Trophoblast cell (in vitro differentiated cells and primary cell): Measurements from ENCODE around the gene OTULIN. TPM values are rescaled to one million over a fixed set of nuclear protein-coding genes. Genes with fewer than 3 reads are reported as not detected.

Experiments used
- DNase-seq, 2 donors: peaks; one replicate each; pipeline ENCODE4 v3.0.0-alpha.2; 2016
- H2AFZ ChIP-seq: 2 replicates; pipeline ENCODE4 v1.6.1; 2013; ENCODE audit warnings: low read length, moderate library complexity, mild to moderate bottlenecking; ENCODE audit not compliant: insufficient read depth, poor library complexity
- H2AK5ac ChIP-seq: 2 replicates; pipeline ENCODE4 v1.6.1; 2013; ENCODE audit warnings: mild to moderate bottlenecking, low read length
- H2BK120ac ChIP-seq: 2 replicates; pipeline ENCODE4 v1.6.1; 2013; ENCODE audit warnings: low read length, mild to moderate bottlenecking, moderate library complexity; ENCODE audit not compliant: insufficient read depth, poor library complexity
- H2BK12ac ChIP-seq: 2 replicates; pipeline ENCODE4 v1.6.1; 2013; ENCODE audit warnings: mild to moderate bottlenecking, low read length, moderate library complexity
- H2BK5ac ChIP-seq: 2 replicates; pipeline ENCODE4 v1.6.1; 2013; ENCODE audit warnings: low read length, low read depth, moderate library complexity, mild to moderate bottlenecking; ENCODE audit not compliant: poor library complexity
- H3K14ac ChIP-seq: 2 replicates; pipeline ENCODE4 v1.6.1; 2013; ENCODE audit warnings: mild to moderate bottlenecking, low read length
- H3K18ac ChIP-seq: 2 replicates; pipeline ENCODE4 v1.6.1; 2013; ENCODE audit warnings: mild to moderate bottlenecking, low read length
- H3K23ac ChIP-seq: 2 replicates; pipeline ENCODE4 v1.6.1; 2013; ENCODE audit warnings: low read length
- H3K27ac ChIP-seq: 2 replicates; pipeline ENCODE4 v1.5.1; 2013; ENCODE audit warnings: low read depth, mild to moderate bottlenecking, inconsistent platforms, low read length, moderate library complexity
- H3K27me3 ChIP-seq: 2 replicates; pipeline ENCODE4 v1.6.1; 2013; ENCODE audit warnings: inconsistent platforms, mild to moderate bottlenecking, low read length, moderate library complexity; ENCODE audit not compliant: insufficient read depth
- H3K36me3 ChIP-seq, 2 experiments: 1 replicate in 1 of 2; 2 replicates in 1 of 2; pipeline ENCODE4 v1.6.1; 2013; ENCODE audit warnings: low read length in 2 of 2, mild to moderate bottlenecking in 2 of 2, moderate library complexity in 1 of 2; ENCODE audit not compliant: insufficient read depth in 2 of 2, control insufficient read depth in 1 of 2
- H3K4ac ChIP-seq: 2 replicates; pipeline ENCODE4 v1.6.1; 2013; ENCODE audit warnings: low read depth, mild to moderate bottlenecking, low read length, moderate library complexity
- H3K4me1 ChIP-seq, 2 experiments: 1 replicate in 1 of 2; 2 replicates in 1 of 2; pipeline ENCODE4 v1.6.1; 2013; ENCODE audit warnings: low read length in 2 of 2, mild to moderate bottlenecking in 2 of 2, moderate library complexity in 1 of 2; ENCODE audit not compliant: insufficient read depth in 2 of 2, control insufficient read depth in 1 of 2
- H3K4me2 ChIP-seq: 2 replicates; pipeline ENCODE4 v1.6.1; 2013; ENCODE audit warnings: inconsistent platforms, mild to moderate bottlenecking, low read length, moderate library complexity
- H3K4me3 ChIP-seq: 2 replicates; pipeline ENCODE4 v1.5.1; 2013; ENCODE audit warnings: mild to moderate bottlenecking, low read depth, low read length, inconsistent platforms
- H3K79me1 ChIP-seq: one replicate; pipeline ENCODE4 v1.6.1; 2013; ENCODE audit warnings: low read length
- H3K79me2 ChIP-seq: 2 replicates; pipeline ENCODE4 v1.6.1; 2013; ENCODE audit warnings: low read length, mild to moderate bottlenecking; ENCODE audit not compliant: control insufficient read depth, insufficient read depth, poor library complexity
- H3K9ac ChIP-seq: 2 replicates; pipeline ENCODE4 v1.6.1; 2013; ENCODE audit warnings: mild to moderate bottlenecking, low read length
- H3K9me3 ChIP-seq: 2 replicates; pipeline ENCODE4 v1.6.1; 2013; ENCODE audit warnings: low read depth, mild to moderate bottlenecking, control low read depth, inconsistent platforms, low read length; ENCODE audit not compliant: insufficient read depth
- H4K12ac ChIP-seq: 2 replicates; pipeline ENCODE4 v1.6.1; 2013; ENCODE audit warnings: low read depth, mild to moderate bottlenecking, low read length, moderate library complexity
- H4K8ac ChIP-seq: 2 replicates; pipeline ENCODE4 v1.6.1; 2013; ENCODE audit warnings: low read depth, mild to moderate bottlenecking, low read length, moderate library complexity
- H4K91ac ChIP-seq: one replicate; pipeline ENCODE4 v1.6.1; 2013; ENCODE audit warnings: low read depth, mild to moderate bottlenecking, low read length, moderate library complexity
- WGBS: extraction: QIAGEN DNeasy Blood & Tissue Kit; methylation state at CpG from one replicate; pipeline ENCODE4 v1.1.7; 2013; ENCODE audit warnings: missing lambda C conversion rate; ENCODE audit not compliant: insufficient read length, insufficient coverage; ENCODE audit errors: extremely low coverage; 5-methylcytosine and 5-hydroxymethylcytosine counted together
- polyA plus RNA-seq: library from polyadenylated mRNA; stranded (reverse); fragments of 200-250 nt; gene quantifications from 2 replicates; pipeline ENCODE4 v1.2.3, GENCODE V29; 2013

The OTULIN gene
- 8.8 and 9.2 TPM in 2 replicates for polyA plus RNA-seq

- H3K4me2 ChIP-seq, result peak within 1 kb of the TSS; percentile 93
- H3K18ac ChIP-seq, result peak within 1 kb of the TSS; percentile 14
- peak within 1 kb of the TSS; percentile 58 for H4K8ac ChIP-seq
- peak within 1 kb of the TSS; percentile 81 for H3K27ac ChIP-seq
- peaks cover 2 to 4% of the 10 kb centered on the region in 2 experiments for H3K4me1 ChIP-seq
- peaks cover 11% of the 10 kb centered on the region for H3K79me2 ChIP-seq
- no CpG with 5 or more reads among the region's 115 CpGs for WGBS
- H2AK5ac ChIP-seq, result peak within 1 kb of the TSS; percentile 11
- peaks cover 0 to 3% of the 10 kb centered on the region in 2 experiments for H3K36me3 ChIP-seq
- H4K12ac ChIP-seq, result peak within 1 kb of the TSS; percentile 13
- peak within 1 kb of the TSS; percentile 16 for H3K4ac ChIP-seq
- H2BK5ac ChIP-seq, result peak within 1 kb of the TSS; percentile 20
- peak; percentile 93 to 96 for DNase-seq
- peak within 1 kb of the TSS; percentile 28 for H2BK120ac ChIP-seq
- peak within 1 kb of the TSS; percentile 76 for H4K91ac ChIP-seq
- peak within 1 kb of the TSS; percentile 89 for H3K9ac ChIP-seq
- H3K4me3 ChIP-seq, result peak within 1 kb of the TSS; percentile 89
- no peaks in the 10 kb centered on the region for H3K27me3 ChIP-seq
- no peak within 1 kb of the TSS for H3K23ac ChIP-seq
- peak within 1 kb of the TSS; percentile 94 for H2AFZ ChIP-seq
- H3K14ac ChIP-seq, result peak within 1 kb of the TSS; percentile 58
- peaks cover 8% of the 10 kb centered on the region for H3K79me1 ChIP-seq
- H3K9me3 ChIP-seq, result no peaks in the 10 kb centered on the region
- no peak within 1 kb of the TSS for H2BK12ac ChIP-seq
These were observed at the start of gene OTULIN for GRCh38 chr5:14664270-14665100. Gene OTULIN, plus strand, starts transcription at chr5:14664718. Its CDS starts 108 bp downstream, at chr5:14664826.

- Histone ChIP-seq H3K27me3 (no peaks in the 10 kb centered on the region), H3K23ac (no peak overlapping the region), H3K79me1 (no peaks in the 10 kb centered on the region), H3K14ac (no peak overlapping the region), H2BK12ac (no peak overlapping the region), H3K4me2 (no peak overlapping the region), H3K18ac (no peak overlapping the region), H2AK5ac (no peak overlapping the region), H3K27ac (no peak overlapping the region), H3K79me2 (no peaks in the 10 kb centered on the region), H3K9me3 (no peaks in the 10 kb centered on the region), H3K9ac (no peak overlapping the region), H2AFZ (no peak overlapping the region), H3K36me3 (no peaks in the 10 kb centered on the region), H4K8ac (no peak overlapping the region), H2BK5ac (no peak overlapping the region), H3K4ac (no peak overlapping the region), H4K12ac (no peak overlapping the region), H4K91ac (no peak overlapping the region), H2BK120ac (no peak overlapping the region), H3K4me3 (no peak overlapping the region), H3K4me1 (no peaks in the 10 kb centered on the region)
- DNase-seq, result no peak
- no CpG with 5 or more reads among the region's 4 CpGs for WGBS
These were observed 49.2 kb upstream of the OTULIN start for GRCh38 chr5:14615365-14615764.

GRCh38 chr5:14617441-14617840 is 47.1 kb upstream of the OTULIN start:
- Histone ChIP-seq H3K36me3 (no peaks in the 10 kb centered on the region), H3K23ac (no peak overlapping the region), H4K12ac (no peak overlapping the region), H3K4me1 (no peaks in the 10 kb centered on the region), H2BK120ac (no peak overlapping the region), H4K8ac (no peak overlapping the region), H3K27ac (no peak overlapping the region), H3K4ac (no peak overlapping the region), H3K79me2 (no peaks in the 10 kb centered on the region), H2AK5ac (no peak overlapping the region), H2AFZ (no peak overlapping the region), H3K18ac (no peak overlapping the region), H3K79me1 (no peaks in the 10 kb centered on the region), H4K91ac (no peak overlapping the region), H3K9me3 (no peaks in the 10 kb centered on the region), H3K4me3 (no peak overlapping the region), H3K4me2 (no peak overlapping the region), H2BK5ac (no peak overlapping the region), H3K14ac (no peak overlapping the region), H3K27me3 (no peaks in the 10 kb centered on the region), H2BK12ac (no peak overlapping the region), H3K9ac (no peak overlapping the region)
- no peak for DNase-seq
- WGBS, result no CpG with 5 or more reads among the region's 4 CpGs

GRCh38 chr5:14627270-14627669 is 37.2 kb upstream of the OTULIN start:
- Histone ChIP-seq H3K14ac (no peak overlapping the region), H2BK12ac (no peak overlapping the region), H3K9me3 (no peaks in the 10 kb centered on the region), H4K91ac (no peak overlapping the region), H3K79me2 (no peaks in the 10 kb centered on the region), H2AFZ (no peak overlapping the region), H3K27ac (no peak overlapping the region), H4K8ac (no peak overlapping the region), H3K18ac (no peak overlapping the region), H2BK5ac (no peak overlapping the region), H4K12ac (no peak overlapping the region), H3K4me1 (no peaks in the 10 kb centered on the region), H3K36me3 (no peaks in the 10 kb centered on the region), H3K4ac (no peak overlapping the region), H3K9ac (no peak overlapping the region), H3K4me3 (no peak overlapping the region), H3K79me1 (no peaks in the 10 kb centered on the region), H3K27me3 (no peaks in the 10 kb centered on the region), H3K23ac (no peak overlapping the region), H3K4me2 (no peak overlapping the region), H2AK5ac (no peak overlapping the region), H2BK120ac (no peak overlapping the region)
- no peak for DNase-seq
